ENCODE measurements around the gene VEGFC. TPM values are rescaled to one million over a fixed set of nuclear protein-coding genes. Genes with fewer than 3 reads are reported as not detected.

Gene VEGFC
- total RNA-seq, 4 donors from 2014 or later = 2.6 to 14.9 (median 5.4) TPM

DNA sequence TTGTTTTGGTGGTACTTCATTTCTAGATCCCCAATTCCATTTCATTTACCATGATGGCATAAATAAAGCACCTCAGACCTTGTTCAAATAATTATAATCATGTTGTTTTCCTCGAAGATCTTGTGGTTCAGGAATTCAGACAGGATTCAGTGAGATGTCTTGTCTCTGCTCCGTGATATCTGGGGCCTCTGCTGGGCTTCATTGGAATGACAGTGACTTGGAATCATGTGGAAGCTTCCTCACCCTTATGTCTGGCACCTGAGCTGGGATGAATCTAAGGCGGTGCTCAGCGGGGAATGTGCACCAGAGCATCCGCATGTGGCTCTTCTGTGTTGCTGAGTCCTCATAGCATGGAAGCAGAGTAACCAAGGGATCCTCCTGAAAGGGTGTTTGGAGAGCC is 132.2 kb downstream of the VEGFC start:
- no peaks in the 10 kb centered on the region for H3K36me3 ChIP-seq
- no peaks in the 10 kb centered on the region for H3K27me3 ChIP-seq
- H3K9me3 ChIP-seq = no peaks in the 10 kb centered on the region
- DNase-seq = no peak
- H3K27ac ChIP-seq = no peak overlapping the region
- H3K4me1 ChIP-seq = no peaks in the 10 kb centered on the region
- no peak overlapping the region for H3K4me3 ChIP-seq
- TF ChIP-seq POLR2A (IDR thresholded peaks at IDR 0.05) = no peak
- TF ChIP-seq, protein P1, sequence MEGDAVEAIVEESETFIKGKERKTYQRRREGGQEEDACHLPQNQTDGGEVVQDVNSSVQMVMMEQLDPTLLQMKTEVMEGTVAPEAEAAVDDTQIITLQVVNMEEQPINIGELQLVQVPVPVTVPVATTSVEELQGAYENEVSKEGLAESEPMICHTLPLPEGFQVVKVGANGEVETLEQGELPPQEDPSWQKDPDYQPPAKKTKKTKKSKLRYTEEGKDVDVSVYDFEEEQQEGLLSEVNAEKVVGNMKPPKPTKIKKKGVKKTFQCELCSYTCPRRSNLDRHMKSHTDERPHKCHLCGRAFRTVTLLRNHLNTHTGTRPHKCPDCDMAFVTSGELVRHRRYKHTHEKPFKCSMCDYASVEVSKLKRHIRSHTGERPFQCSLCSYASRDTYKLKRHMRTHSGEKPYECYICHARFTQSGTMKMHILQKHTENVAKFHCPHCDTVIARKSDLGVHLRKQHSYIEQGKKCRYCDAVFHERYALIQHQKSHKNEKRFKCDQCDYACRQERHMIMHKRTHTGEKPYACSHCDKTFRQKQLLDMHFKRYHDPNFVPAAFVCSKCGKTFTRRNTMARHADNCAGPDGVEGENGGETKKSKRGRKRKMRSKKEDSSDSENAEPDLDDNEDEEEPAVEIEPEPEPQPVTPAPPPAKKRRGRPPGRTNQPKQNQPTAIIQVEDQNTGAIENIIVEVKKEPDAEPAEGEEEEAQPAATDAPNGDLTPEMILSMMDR (IDR thresholded peaks at IDR 0.05) = no peak

DNA sequence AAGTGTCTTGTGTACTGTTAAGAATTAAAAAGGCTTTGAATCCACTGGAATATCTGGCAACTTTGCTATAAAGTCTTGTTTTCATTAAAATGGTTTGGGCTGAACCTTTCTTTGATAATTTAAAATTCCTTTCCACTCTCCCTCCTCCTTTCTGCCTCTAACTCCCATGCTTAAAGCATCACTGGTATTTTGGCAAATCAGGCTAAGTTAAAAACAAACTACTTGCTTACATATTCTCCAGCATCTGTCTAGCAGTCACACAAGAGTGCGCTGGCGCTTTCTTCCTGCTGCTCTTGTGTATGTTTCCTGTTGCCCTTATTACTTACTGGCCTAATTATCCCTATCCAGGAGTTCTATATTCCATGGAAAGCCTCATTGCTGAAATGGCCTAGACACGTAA is 136.6 kb downstream of the VEGFC start:
- H3K27me3 ChIP-seq = no peaks in the 10 kb centered on the region
- H3K36me3 ChIP-seq = no peaks in the 10 kb centered on the region
- H3K4me1 ChIP-seq = no peaks in the 10 kb centered on the region
- DNase-seq = no peak
- no peaks in the 10 kb centered on the region for H3K9me3 ChIP-seq
- TF ChIP-seq POLR2A (IDR thresholded peaks at IDR 0.05) = no peak
- TF ChIP-seq, protein P1 (IDR thresholded peaks at IDR 0.05) = no peak
- no peak overlapping the region for H3K4me3 ChIP-seq
- H3K27ac ChIP-seq = no peak overlapping the region

DNA sequence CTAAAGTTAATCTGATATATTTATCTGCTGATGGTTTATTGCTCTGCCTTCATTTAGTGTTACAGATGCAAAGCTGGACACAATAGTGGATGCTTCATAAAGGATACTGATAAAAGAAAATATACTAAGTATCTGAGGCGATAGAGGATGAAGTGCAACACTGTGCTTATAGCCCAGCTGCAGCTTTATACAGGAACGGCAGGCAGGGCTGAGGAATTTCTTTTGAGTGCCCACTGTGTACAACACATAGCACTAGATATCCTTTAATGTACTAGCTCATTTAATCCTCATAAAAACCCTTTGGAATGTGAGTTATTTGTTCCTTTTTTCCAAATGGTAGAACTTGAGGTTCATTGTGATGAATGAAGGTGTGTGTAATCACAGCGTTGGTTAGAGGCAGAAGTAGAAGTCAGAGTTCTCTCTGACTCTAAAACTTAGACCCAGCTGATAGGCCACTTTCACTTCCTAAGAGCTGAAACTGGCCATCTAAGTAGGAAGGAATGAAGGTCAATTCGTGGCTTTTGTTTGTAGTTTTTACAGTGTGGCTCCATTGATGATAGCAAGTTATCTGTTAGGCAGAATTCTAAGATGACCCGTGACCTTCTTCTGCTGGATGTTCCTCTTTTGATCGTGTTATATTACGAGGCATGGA is 138.0 kb downstream of the VEGFC start:
- Histone ChIP-seq H3K27ac (no peak overlapping the region), H3K4me3 (no peak overlapping the region), H3K4me1 (no peaks in the 10 kb centered on the region), H3K9me3 (no peaks in the 10 kb centered on the region), H3K36me3 (no peaks in the 10 kb centered on the region), H3K27me3 (no peaks in the 10 kb centered on the region)
- no peak for DNase-seq
- TF ChIP-seq POLR2A (IDR thresholded peaks at IDR 0.05) = no peak
- TF ChIP-seq, protein P1 (IDR thresholded peaks at IDR 0.05) = no peak

DNA sequence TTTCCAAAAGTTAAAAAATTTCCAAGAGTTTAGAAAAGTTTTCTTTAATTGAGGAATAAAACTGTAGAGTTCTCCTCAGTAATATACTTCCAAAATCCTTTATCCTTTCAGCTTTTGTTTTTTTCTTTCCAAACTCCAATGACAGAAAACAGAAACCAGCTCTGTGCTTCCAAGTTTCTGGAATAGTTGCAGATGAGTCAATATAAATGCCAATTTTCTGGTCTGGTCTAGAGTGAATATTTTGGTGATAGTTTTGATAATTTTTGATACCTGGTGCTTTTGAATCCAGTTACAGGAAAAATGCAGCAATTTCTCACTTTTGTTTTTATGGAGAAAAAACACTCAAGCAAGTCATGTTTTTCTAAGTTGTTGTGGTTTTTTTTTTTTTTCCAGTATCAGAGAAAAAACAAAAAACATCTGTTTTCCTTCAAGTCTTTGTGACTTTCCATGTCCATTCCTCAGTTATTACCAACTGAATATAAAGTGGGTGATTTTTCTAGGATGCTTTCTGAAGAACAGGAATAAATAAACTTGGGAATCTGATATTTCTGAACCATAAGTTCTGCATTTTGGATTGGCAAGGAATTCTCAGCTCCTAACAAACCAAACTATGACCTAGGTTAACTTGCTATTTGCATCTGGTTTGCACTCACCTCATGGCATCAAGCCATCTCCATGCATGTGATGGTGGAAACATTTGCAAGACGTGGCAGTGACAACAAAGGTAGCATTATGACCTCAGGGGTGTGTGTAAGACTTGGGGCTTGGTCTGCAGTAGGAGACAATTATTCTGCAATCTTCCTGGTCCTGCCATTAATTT is 139.1 kb downstream of the VEGFC start:
- H3K4me1 ChIP-seq = no peaks in the 10 kb centered on the region
- H3K36me3 ChIP-seq = no peaks in the 10 kb centered on the region
- no peaks in the 10 kb centered on the region for H3K27me3 ChIP-seq
- TF ChIP-seq POLR2A (IDR thresholded peaks at IDR 0.05) = no peak
- TF ChIP-seq, protein P1 (IDR thresholded peaks at IDR 0.05) = no peak
- H3K9me3 ChIP-seq = no peaks in the 10 kb centered on the region
- no peak overlapping the region for H3K4me3 ChIP-seq
- no peak for DNase-seq
- no peak overlapping the region for H3K27ac ChIP-seq

DNA sequence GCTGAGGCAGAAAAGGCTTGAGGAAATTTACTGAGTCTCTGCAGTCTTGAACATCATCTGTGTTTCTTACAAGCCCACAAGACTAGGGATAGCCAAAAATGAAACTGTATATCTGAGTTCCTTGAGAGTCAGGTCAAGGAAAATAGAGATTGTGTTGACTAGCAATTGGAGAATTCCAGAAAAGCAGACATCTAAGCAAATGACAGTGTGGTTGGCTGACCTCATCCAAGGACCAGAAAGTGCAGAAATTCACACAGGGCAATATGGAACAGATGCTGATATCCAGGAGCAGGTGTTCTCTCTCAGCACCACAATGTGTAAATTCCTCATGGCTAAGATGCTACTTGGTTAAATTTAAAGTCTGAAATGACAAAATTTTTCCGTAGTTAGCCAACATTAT is 146.4 kb downstream of the VEGFC start:
- no peak overlapping the region for H3K27ac ChIP-seq
- TF ChIP-seq, protein P1 (IDR thresholded peaks at IDR 0.05) = no peak
- TF ChIP-seq POLR2A (IDR thresholded peaks at IDR 0.05) = no peak
- no peak overlapping the region for H3K4me3 ChIP-seq
- H3K36me3 ChIP-seq = no peaks in the 10 kb centered on the region
- no peaks in the 10 kb centered on the region for H3K9me3 ChIP-seq
- DNase-seq = no peak
- H3K27me3 ChIP-seq = no peaks in the 10 kb centered on the region
- no peaks in the 10 kb centered on the region for H3K4me1 ChIP-seq

Data from Peyer's patch (tissue), 4 donors.